ENCODE measurements around the gene MRPS33. TPM values are rescaled to one million over a fixed set of nuclear protein-coding genes. Genes with fewer than 3 reads are reported as not detected.

The MRPS33 gene
- total RNA-seq, 1 donor from 2014 or later: 125 TPM

GRCh38 chr7:141014125-141014523 lies 628 bp downstream of the MRPS33 start:
- ATAC-seq (no peak), DNase-seq (no peak)

GRCh38 chr7:141013345-141013715 lies 1.4 kb downstream of the MRPS33 start:
- DNase-seq (no peak), ATAC-seq (no peak)
- intact Hi-C loops (cut with micrococcal nuclease): loop anchor here (5.0 kb wide), 1 partner anchor 206 kb away; no protein-coding TSS in a partner anchor

More at GRCh38 chr7:141014125-141014523, 628 bp downstream of the MRPS33 start:
- intact Hi-C loops (cut with micrococcal nuclease): loop anchor here (5.0 kb wide), 1 partner anchor 207 kb away; no protein-coding TSS in a partner anchor

GRCh38 chr7:141012696-141013344 lies 1.9 kb downstream of the MRPS33 start:
- intact Hi-C loops (cut with micrococcal nuclease): loop anchor here (5.0 kb wide), 1 partner anchor 206 kb away; no protein-coding TSS in a partner anchor
- DNase-seq: no peak
- no peak for ATAC-seq

GRCh38 chr7:141012044-141012685 lies 2.6 kb downstream of the MRPS33 start:
- intact Hi-C loops (cut with micrococcal nuclease): loop anchor here (5.0 kb wide), 1 partner anchor 205 kb away; no protein-coding TSS in a partner anchor
- ATAC-seq (peak; percentile 29), DNase-seq (peak; percentile 31)

GRCh38 chr7:141011443-141011842 lies 3.3 kb downstream of the MRPS33 start:
- intact Hi-C loops (cut with micrococcal nuclease): loop anchor here (5.0 kb wide), 1 partner anchor 204 kb away; no protein-coding TSS in a partner anchor
- DNase-seq (no peak), ATAC-seq (no peak)

GRCh38 chr7:141003172-141004065 lies 11.3 kb downstream of the MRPS33 start:
- DNase-seq (no peak), ATAC-seq (no peak)
- intact Hi-C loops (cut with micrococcal nuclease): no loop called here

- ATAC-seq: no peak
- intact Hi-C loops (cut with micrococcal nuclease): no loop called here
- no peak for DNase-seq
Observed at GRCh38 chr7:141001546-141001945, 13.2 kb downstream of the MRPS33 start.

GRCh38 chr7:141001122-141001521 lies 13.6 kb downstream of the MRPS33 start:
- ATAC-seq (no peak), DNase-seq (no peak)
- intact Hi-C loops (cut with micrococcal nuclease): no loop called here

GRCh38 chr7:140998715-140999114 lies 16.0 kb downstream of the MRPS33 start:
- intact Hi-C loops (cut with micrococcal nuclease): no loop called here
- DNase-seq (no peak), ATAC-seq (no peak)

- intact Hi-C loops (cut with micrococcal nuclease): no loop called here
- DNase-seq (no peak), ATAC-seq (no peak)
Observed at GRCh38 chr7:140992422-140992821, 22.3 kb downstream of the MRPS33 start.

GRCh38 chr7:140990193-140990962 lies 24.4 kb downstream of the MRPS33 start:
- no peak for ATAC-seq
- DNase-seq: no peak
- intact Hi-C loops (cut with micrococcal nuclease): no loop called here

GRCh38 chr7:140989068-140989467 lies 25.7 kb downstream of the MRPS33 start:
- intact Hi-C loops (cut with micrococcal nuclease): no loop called here
- ATAC-seq: no peak
- no peak for DNase-seq

- DNase-seq (no peak), ATAC-seq (no peak)
- intact Hi-C loops (cut with micrococcal nuclease): no loop called here
Observed at GRCh38 chr7:140983802-140984201, 30.9 kb downstream of the MRPS33 start.

- ATAC-seq: no peak
- intact Hi-C loops (cut with micrococcal nuclease): no loop called here
- DNase-seq: no peak
Observed at GRCh38 chr7:140982508-140982907, 32.2 kb downstream of the MRPS33 start.

GRCh38 chr7:140981951-140982350 lies 32.8 kb downstream of the MRPS33 start:
- ATAC-seq: no peak
- intact Hi-C loops (cut with micrococcal nuclease): no loop called here
- DNase-seq: no peak

- intact Hi-C loops (cut with micrococcal nuclease): no loop called here
- no peak for ATAC-seq
- no peak for DNase-seq
Observed at GRCh38 chr7:140977741-140978140, 37.0 kb downstream of the MRPS33 start.

GRCh38 chr7:140972876-140973829 lies 41.6 kb downstream of the MRPS33 start:
- no peak for ATAC-seq
- DNase-seq: no peak
- intact Hi-C loops (cut with micrococcal nuclease): no loop called here

GRCh38 chr7:140972344-140972743 lies 42.4 kb downstream of the MRPS33 start:
- no peak for DNase-seq
- intact Hi-C loops (cut with micrococcal nuclease): no loop called here

More at GRCh38 chr7:140972344-140972743, 42.4 kb downstream of the MRPS33 start:
- ATAC-seq: no peak
